ENCODE data around the gene GOLGA7B.
A peak's percentile ranks its signal among the peaks of the same experiment; 100 is the strongest.

Gene GOLGA7B

GRCh38 chr10:97898429-97898828 is 48.8 kb downstream of the GOLGA7B start:
- no peak for DNase-seq

GRCh38 chr10:97901381-97901780 is 51.7 kb downstream of the GOLGA7B start:
- DNase-seq: no peak

DNA sequence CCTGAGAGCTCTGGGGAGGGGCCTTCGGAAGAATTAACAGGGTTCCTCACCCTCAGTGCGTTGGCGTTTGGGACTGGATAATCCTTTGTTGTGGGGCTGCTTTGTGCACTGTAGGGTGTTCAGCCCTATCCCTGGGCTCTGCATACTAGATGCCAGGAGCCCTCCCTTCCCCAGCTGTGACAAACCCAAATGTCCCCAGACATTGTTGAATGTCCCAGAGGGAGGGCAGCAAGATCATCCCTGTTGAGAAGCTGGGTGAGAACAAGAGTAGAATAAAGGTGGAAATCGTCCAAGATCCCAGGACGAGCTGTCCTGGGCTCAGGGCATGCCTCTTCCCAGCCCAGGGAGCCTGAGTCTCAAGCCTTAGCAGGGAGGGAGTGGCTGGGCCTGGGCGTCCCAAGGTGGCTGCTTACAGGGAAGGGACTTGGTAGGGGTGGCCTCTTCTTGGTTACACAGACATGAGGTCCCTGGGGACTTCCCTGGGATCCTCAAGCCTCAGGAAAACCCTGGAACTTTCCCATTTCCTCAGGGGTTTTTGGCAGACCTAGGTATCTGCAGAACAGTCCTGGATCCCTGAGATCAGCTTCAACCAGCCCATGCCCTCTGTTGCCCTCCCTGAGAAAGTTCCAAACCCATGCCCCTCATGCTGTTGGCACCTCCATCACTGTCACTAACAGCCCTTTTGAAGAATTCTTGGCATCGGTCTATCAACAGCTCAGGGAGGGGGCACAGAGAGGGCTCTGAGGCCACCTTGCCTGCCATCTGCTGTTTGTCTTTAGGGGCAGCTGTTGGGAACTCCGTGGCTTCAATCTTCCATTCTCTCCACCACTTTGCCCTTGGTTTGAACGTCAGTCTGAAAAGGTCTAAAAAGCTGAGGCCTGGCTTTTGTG is 53.7 kb downstream of the GOLGA7B start:
- DNase-seq: no peak

GRCh38 chr10:97904018-97904381 is 54.4 kb downstream of the GOLGA7B start:
- no peak for DNase-seq

DNA sequence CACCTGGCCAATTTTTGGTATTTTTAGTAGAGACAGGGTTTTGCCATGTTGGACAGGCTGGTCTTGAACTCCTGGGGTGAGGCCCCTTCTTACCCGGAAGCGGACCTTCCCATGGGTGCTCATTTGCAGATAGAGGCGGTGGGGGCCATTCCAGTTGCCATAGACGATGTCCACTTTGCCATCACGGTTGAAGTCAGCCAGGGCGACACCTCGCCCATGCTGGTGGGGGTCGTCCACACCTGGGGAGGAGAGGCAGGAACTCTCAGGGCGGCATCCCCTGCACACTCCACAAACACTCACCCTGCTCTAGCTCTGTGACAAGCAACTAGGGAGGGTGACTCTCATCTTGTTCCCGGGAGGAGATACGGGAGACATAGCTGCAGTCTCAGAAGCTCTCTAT is 54.9 kb downstream of the GOLGA7B start:
- DNase-seq: no peak

DNA sequence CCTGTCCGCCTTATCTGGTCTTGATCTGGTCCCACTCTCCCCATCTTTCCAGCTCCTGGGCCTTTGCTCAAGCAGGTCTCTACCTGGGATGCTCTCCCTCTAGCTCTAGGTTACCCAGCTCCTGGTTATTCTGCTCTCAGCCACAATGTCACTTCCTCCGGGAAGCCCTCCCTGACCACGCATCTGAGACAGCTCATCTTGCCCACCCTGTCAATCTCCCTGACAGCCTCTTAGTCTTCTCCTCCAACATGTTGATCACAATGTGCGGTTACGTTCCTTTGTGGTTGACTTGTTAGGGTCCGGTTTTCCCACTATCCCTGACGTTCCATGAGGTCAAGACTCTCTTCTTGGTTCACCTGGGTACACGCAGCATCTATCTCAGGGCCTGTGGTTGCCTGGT is 55.6 kb downstream of the GOLGA7B start:
- DNase-seq: no peak

GRCh38 chr10:97907211-97907610 is 57.6 kb downstream of the GOLGA7B start:
- DNase-seq: no peak

DNA sequence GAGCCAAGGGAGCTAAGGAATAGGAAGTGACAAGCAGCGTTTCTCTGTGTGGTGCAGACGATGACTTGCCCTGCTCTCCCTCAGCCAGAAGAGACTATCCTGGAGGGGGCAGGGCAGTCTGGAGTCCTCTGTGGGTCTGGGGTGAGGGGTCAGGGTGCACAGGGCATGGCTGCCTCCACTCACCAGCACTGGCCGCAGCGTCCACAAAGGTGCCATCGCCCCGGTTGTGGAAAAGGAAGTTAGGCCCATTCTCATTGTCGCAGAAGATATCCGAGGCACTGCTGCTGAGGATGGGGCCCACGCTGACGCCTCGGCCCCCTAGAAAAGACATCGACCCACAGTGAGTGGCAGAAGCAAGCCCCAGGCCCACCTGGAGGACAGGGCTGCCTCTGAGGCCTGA is 58.2 kb downstream of the GOLGA7B start:
- no peak for DNase-seq

GRCh38 chr10:97910661-97911060 is 61.0 kb downstream of the GOLGA7B start:
- DNase-seq: no peak

- DNase-seq: no peak
Measured at GRCh38 chr10:97911217-97911616, 61.6 kb downstream of the GOLGA7B start.

DNA sequence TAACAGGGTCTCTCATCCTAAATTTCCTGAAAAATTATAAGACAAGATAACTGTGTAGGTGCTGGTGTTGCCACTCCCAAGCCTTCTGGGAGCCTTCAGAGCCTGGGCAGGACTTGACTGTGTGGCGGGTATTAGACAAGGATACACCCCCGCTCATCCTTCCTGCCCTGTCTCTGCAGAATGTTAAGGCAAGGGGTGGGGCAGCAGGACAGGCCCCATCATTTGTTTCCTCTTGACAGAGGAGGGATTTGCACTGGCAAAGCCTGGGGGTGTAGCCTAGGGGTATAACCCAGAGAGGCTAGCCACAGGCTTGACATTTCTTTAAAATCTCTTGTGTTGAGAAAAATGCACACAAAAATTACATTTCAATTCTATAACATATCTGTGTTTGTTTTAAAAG is 63.5 kb downstream of the GOLGA7B start:
- no peak for DNase-seq

DNA sequence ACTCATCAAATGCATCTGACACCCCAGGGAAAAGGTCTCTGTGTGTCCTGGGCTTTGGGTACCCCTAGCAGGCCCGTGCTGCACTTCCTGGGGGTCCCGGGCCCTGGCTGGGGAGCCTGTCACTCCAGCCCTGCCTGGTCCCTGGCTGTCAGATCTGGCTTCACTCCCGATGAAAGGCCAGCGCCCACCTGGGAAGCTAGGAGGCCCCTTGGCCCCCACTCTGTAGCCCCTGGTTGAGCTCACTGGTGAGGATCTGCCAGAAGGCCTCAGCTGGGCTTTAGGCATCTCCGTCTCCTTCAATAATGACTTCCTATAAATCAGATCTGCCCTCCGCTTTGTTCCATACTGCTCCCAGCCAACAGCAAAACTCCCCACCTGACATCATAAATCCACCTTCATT is 64.0 kb downstream of the GOLGA7B start:
- DNase-seq: no peak

- DNase-seq: no peak
Measured at GRCh38 chr10:97914171-97914836, 64.7 kb downstream of the GOLGA7B start.

DNA sequence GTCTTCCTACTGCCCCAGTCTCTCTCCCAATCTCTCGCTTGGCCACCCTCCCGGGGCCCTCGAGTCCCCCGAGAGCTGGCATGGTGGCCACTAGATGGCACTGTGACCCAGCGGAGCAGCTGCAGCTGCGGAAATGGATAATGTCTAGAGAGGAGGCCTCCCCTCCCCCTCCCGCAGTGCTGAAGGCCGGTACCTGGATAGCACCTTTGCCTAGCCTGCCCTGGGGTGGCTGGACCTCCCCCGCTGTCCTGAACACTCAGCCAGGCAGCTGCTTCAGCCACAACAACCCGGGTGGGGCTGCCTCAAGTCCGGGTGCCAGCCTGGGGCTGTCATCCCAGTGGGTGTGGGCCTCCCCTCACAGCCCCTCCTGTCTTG is 65.2 kb downstream of the GOLGA7B start:
- DNase-seq: peak; percentile 57

GRCh38 chr10:97915346-97916131 is 65.9 kb downstream of the GOLGA7B start:
- no peak for DNase-seq

- no peak for DNase-seq
Measured at GRCh38 chr10:97916586-97916985, 66.9 kb downstream of the GOLGA7B start.

GRCh38 chr10:97919012-97919411 is 69.4 kb downstream of the GOLGA7B start:
- no peak for DNase-seq

DNA sequence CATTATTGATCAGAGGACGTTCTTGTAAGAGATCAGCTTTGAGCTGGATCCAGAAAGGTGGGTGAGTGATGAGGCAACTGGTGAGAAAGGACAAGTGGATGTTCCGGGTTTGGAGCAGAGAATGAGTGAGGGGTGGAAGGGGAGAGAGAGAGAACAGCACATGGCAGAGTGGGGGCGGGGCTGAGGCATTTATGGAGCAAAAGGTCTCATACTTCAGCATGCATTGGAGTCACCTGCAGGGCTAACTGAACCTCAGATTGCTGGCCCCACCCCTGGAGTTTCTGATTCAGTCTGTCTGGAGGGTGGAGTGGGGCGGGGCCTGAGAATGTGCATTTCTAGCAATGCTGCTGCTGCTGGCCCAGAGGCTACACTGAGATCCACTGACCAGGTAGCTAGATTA is 71.2 kb downstream of the GOLGA7B start:
- no peak for DNase-seq
